ENCODE measurements around the gene CASP8.
"Not testable (repeated sequence)": the region's sequence is repeated elsewhere in the genome, so short reads cannot be mapped to it uniquely, and the experiment has no call there.

CASP8 gene

GRCh38 chr2:201273330-201273983, 13.1 kb downstream of the CASP8 start:
- DNase-seq, result no peak

- DNase-seq, result no peak
Observed at GRCh38 chr2:201275069-201275468, 14.7 kb downstream of the CASP8 start.

GRCh38 chr2:201275990-201276389, 15.7 kb downstream of the CASP8 start:
- no peak for DNase-seq

GRCh38 chr2:201276511-201276910, 16.2 kb downstream of the CASP8 start:
- DNase-seq, result no peak

- no peak for DNase-seq
Observed at GRCh38 chr2:201279079-201279478, 18.7 kb downstream of the CASP8 start.

GRCh38 chr2:201280191-201281040, 20.1 kb downstream of the CASP8 start:
- DNase-seq, result no peak

- DNase-seq, result no peak
Observed at GRCh38 chr2:201285499-201285898, 25.2 kb downstream of the CASP8 start.

- DNase-seq, result not testable (repeated sequence)
Observed at GRCh38 chr2:201290457-201291148, 30.3 kb downstream of the CASP8 start.

- no peak for DNase-seq
Observed at GRCh38 chr2:201298462-201299052, 38.2 kb downstream of the CASP8 start.

GRCh38 chr2:201299929-201300328, 39.6 kb downstream of the CASP8 start:
- not testable (repeated sequence) for DNase-seq

- DNase-seq, result no peak
Observed at GRCh38 chr2:201307876-201308275, 47.5 kb downstream of the CASP8 start.

- DNase-seq, result no peak
Observed at GRCh38 chr2:201308914-201309313, 48.6 kb downstream of the CASP8 start.

GRCh38 chr2:201313362-201313761, 53.0 kb downstream of the CASP8 start:
- no peak for DNase-seq

- DNase-seq, result no peak
Observed at GRCh38 chr2:201319511-201319910, 59.2 kb downstream of the CASP8 start.

- no peak for DNase-seq
Observed at GRCh38 chr2:201320257-201320656, 59.9 kb downstream of the CASP8 start.

GRCh38 chr2:201320701-201321100, 60.4 kb downstream of the CASP8 start:
- no peak for DNase-seq

GRCh38 chr2:201322772-201323171, 62.4 kb downstream of the CASP8 start:
- DNase-seq, result no peak

GRCh38 chr2:201327678-201328077, 67.3 kb downstream of the CASP8 start:
- no peak for DNase-seq

- no peak for DNase-seq
Observed at GRCh38 chr2:201329409-201329808, 69.1 kb downstream of the CASP8 start.
